ENCODE data around the gene COG7.

Gene COG7

GRCh38 chr16:23479138-23479537 lies 26.1 kb upstream of the COG7 start:
- Histone ChIP-seq H2AFZ (ENCODE audit: low read length) (no peak overlapping the region), H3K4me3 (ENCODE audit: low read length, poor library complexity, severe bottlenecking) (no peak overlapping the region), H3K4me1 (ENCODE audit: insufficient read depth, low read length, poor library complexity, severe bottlenecking) (no peaks in the 10 kb centered on the region), H3K9me3 (ENCODE audit: insufficient read depth, low read depth, low read length) (no peaks in the 10 kb centered on the region), H3K4me2 (ENCODE audit: low read depth, low read length, poor library complexity, severe bottlenecking) (no peak overlapping the region), H3K9ac (ENCODE audit: low read depth, low read length, poor library complexity, severe bottlenecking) (no peak overlapping the region), H4K20me1 (ENCODE audit: insufficient read depth, low read length, poor library complexity, severe bottlenecking) (no peaks in the 10 kb centered on the region), H3K79me2 (ENCODE audit: insufficient read depth, low read length) (no peaks in the 10 kb centered on the region), H3K9me2 (replicated peaks; ENCODE audit: low read depth, low read length) (no peaks in the 10 kb centered on the region), H3K36me3 (ENCODE audit: insufficient read depth, low read length) (no peaks in the 10 kb centered on the region), H3F3A (ENCODE audit: low read depth) (no peaks in the 10 kb centered on the region), H3K27me3 (ENCODE audit: insufficient read depth, low read length, poor library complexity, severe bottlenecking) (no peaks in the 10 kb centered on the region)
- no peak for TF ChIP-seq CTCF (conservative IDR thresholded peaks at IDR 0.05; ENCODE audit: low read length)
- TF ChIP-seq EZH2phosphoT487 (IDR thresholded peaks at IDR 0.05; ENCODE audit: borderline replicate concordance): no peak

GRCh38 chr16:23478566-23478965 lies 25.6 kb upstream of the COG7 start:
- H3K4me1 ChIP-seq (ENCODE audit: insufficient read depth, low read length, poor library complexity, severe bottlenecking): no peaks in the 10 kb centered on the region
- no peaks in the 10 kb centered on the region for H3K9me3 ChIP-seq (ENCODE audit: insufficient read depth, low read depth, low read length)
- TF ChIP-seq EZH2phosphoT487 (IDR thresholded peaks at IDR 0.05; ENCODE audit: borderline replicate concordance) (no peak), CTCF (conservative IDR thresholded peaks at IDR 0.05; ENCODE audit: low read length) (no peak)
- no peak overlapping the region for H3K4me3 ChIP-seq (ENCODE audit: low read length, poor library complexity, severe bottlenecking)
- H3K4me2 ChIP-seq (ENCODE audit: low read depth, low read length, poor library complexity, severe bottlenecking): no peak overlapping the region
- no peaks in the 10 kb centered on the region for H4K20me1 ChIP-seq (ENCODE audit: insufficient read depth, low read length, poor library complexity, severe bottlenecking)
- H3F3A ChIP-seq (ENCODE audit: low read depth): no peaks in the 10 kb centered on the region
- H3K9ac ChIP-seq (ENCODE audit: low read depth, low read length, poor library complexity, severe bottlenecking): no peak overlapping the region
- no peaks in the 10 kb centered on the region for H3K9me2 ChIP-seq (replicated peaks; ENCODE audit: low read depth, low read length)
- H3K36me3 ChIP-seq (ENCODE audit: insufficient read depth, low read length): no peaks in the 10 kb centered on the region
- no peaks in the 10 kb centered on the region for H3K27me3 ChIP-seq (ENCODE audit: insufficient read depth, low read length, poor library complexity, severe bottlenecking)
- H2AFZ ChIP-seq (ENCODE audit: low read length): no peak overlapping the region
- no peaks in the 10 kb centered on the region for H3K79me2 ChIP-seq (ENCODE audit: insufficient read depth, low read length)

- no peaks in the 10 kb centered on the region for H4K20me1 ChIP-seq (ENCODE audit: insufficient read depth, low read length, poor library complexity, severe bottlenecking)
These were observed 23.3 kb upstream of the COG7 start for GRCh38 chr16:23476289-23476688.

More at GRCh38 chr16:23476289-23476688, 23.3 kb upstream of the COG7 start:
- no peak overlapping the region for H2AFZ ChIP-seq (ENCODE audit: low read length)
- H3K9ac ChIP-seq (ENCODE audit: low read depth, low read length, poor library complexity, severe bottlenecking): no peak overlapping the region
- H3K79me2 ChIP-seq (ENCODE audit: insufficient read depth, low read length): no peaks in the 10 kb centered on the region
- no peaks in the 10 kb centered on the region for H3F3A ChIP-seq (ENCODE audit: low read depth)
- TF ChIP-seq EZH2phosphoT487 (IDR thresholded peaks at IDR 0.05; ENCODE audit: borderline replicate concordance) (no peak), CTCF (conservative IDR thresholded peaks at IDR 0.05; ENCODE audit: low read length) (no peak)
- no peaks in the 10 kb centered on the region for H3K27me3 ChIP-seq (ENCODE audit: insufficient read depth, low read length, poor library complexity, severe bottlenecking)
- no peak overlapping the region for H3K4me2 ChIP-seq (ENCODE audit: low read depth, low read length, poor library complexity, severe bottlenecking)
- no peaks in the 10 kb centered on the region for H3K4me1 ChIP-seq (ENCODE audit: insufficient read depth, low read length, poor library complexity, severe bottlenecking)
- H3K9me2 ChIP-seq (replicated peaks; ENCODE audit: low read depth, low read length): no peaks in the 10 kb centered on the region
- no peak overlapping the region for H3K4me3 ChIP-seq (ENCODE audit: low read length, poor library complexity, severe bottlenecking)
- H3K9me3 ChIP-seq (ENCODE audit: insufficient read depth, low read depth, low read length): no peaks in the 10 kb centered on the region
- no peaks in the 10 kb centered on the region for H3K36me3 ChIP-seq (ENCODE audit: insufficient read depth, low read length)

Data from Loucy (cell line).